ENCODE results near the gene ARID1B. TPM values are rescaled to one million over a fixed set of nuclear protein-coding genes. Genes with fewer than 3 reads are reported as not detected.

Gene ARID1B
- total RNA-seq, 1 donor from 2014 or later, result 75.4 TPM

GRCh38 chr6:157226026-157226625, 448.9 kb downstream of the ARID1B start:
- FAIRE-seq (peak; percentile 54), DNase-seq (ENCODE audit: low read depth) (peak; percentile 85)
- Histone ChIP-seq H3K9ac (ENCODE audit: low read length) (no peak overlapping the region), H3K4me2 (ENCODE audit: low read length) (no peak overlapping the region), H3K4me3 (ENCODE audit: insufficient read depth, low read depth, low read length) (no peak overlapping the region), H3K27ac (ENCODE audit: low read depth, low read length) (peak overlapping the region; percentile 21), H4K20me1 (ENCODE audit: insufficient read depth, low read length) (no peaks in the 10 kb centered on the region), H3K27me3 (ENCODE audit: insufficient read depth, low read length) (no peaks in the 10 kb centered on the region), H3K79me2 (ENCODE audit: insufficient read depth, low read length) (no peaks in the 10 kb centered on the region), H3K36me3 (ENCODE audit: insufficient read depth, low read length) (no peaks in the 10 kb centered on the region), H3K9me3 (ENCODE audit: insufficient read depth, low read depth, low read length) (no peaks in the 10 kb centered on the region), H3K4me1 (ENCODE audit: insufficient read depth, low read length) (peaks cover 4% of the 10 kb centered on the region), H2AFZ (ENCODE audit: low read depth, low read length) (no peak overlapping the region)
- Mint-ChIP-seq H3K9me3 (ENCODE audit: unreplicated experiment) (peaks cover 3% of the 10 kb centered on the region), H3K27me3 (ENCODE audit: low read depth, unreplicated experiment) (peaks cover 4% of the 10 kb centered on the region), H3K27ac (ENCODE audit: unreplicated experiment) (no peak overlapping the region), H3K36me3 (ENCODE audit: low read depth, unreplicated experiment) (peaks cover 15% of the 10 kb centered on the region), H3K4me1 (ENCODE audit: low read depth, unreplicated experiment) (peaks cover 12% of the 10 kb centered on the region), H3K4me3 (ENCODE audit: unreplicated experiment) (no peak overlapping the region)
- no peak for TF ChIP-seq EZH2 (IDR thresholded peaks at IDR 0.05; ENCODE audit: insufficient read depth, low read length)
- TF ChIP-seq CTCF (IDR thresholded peaks at IDR 0.05; ENCODE audit: insufficient read depth, low read depth, low read length), result no peak

GRCh38 chr6:157226761-157227160, 449.6 kb downstream of the ARID1B start:
- DNase-seq (ENCODE audit: low read depth) (peak; percentile 18), FAIRE-seq (no peak)
- no peak overlapping the region for H3K4me2 ChIP-seq (ENCODE audit: low read length)
- no peaks in the 10 kb centered on the region for H3K36me3 ChIP-seq (ENCODE audit: insufficient read depth, low read length)
- H2AFZ ChIP-seq (ENCODE audit: low read depth, low read length), result no peak overlapping the region
- no peaks in the 10 kb centered on the region for H4K20me1 ChIP-seq (ENCODE audit: insufficient read depth, low read length)
- Mint-ChIP-seq H3K9me3 (ENCODE audit: unreplicated experiment) (peaks cover 3% of the 10 kb centered on the region), H3K4me3 (ENCODE audit: unreplicated experiment) (no peak overlapping the region), H3K27me3 (ENCODE audit: low read depth, unreplicated experiment) (peaks cover 10% of the 10 kb centered on the region), H3K4me1 (ENCODE audit: low read depth, unreplicated experiment) (peaks cover 10% of the 10 kb centered on the region), H3K36me3 (ENCODE audit: low read depth, unreplicated experiment) (peaks cover 15% of the 10 kb centered on the region), H3K27ac (ENCODE audit: unreplicated experiment) (no peak overlapping the region)
- H3K79me2 ChIP-seq (ENCODE audit: insufficient read depth, low read length), result no peaks in the 10 kb centered on the region
- H3K9ac ChIP-seq (ENCODE audit: low read length), result no peak overlapping the region
- no peak overlapping the region for H3K27ac ChIP-seq (ENCODE audit: low read depth, low read length)
- TF ChIP-seq EZH2 (IDR thresholded peaks at IDR 0.05; ENCODE audit: insufficient read depth, low read length) (no peak), CTCF (IDR thresholded peaks at IDR 0.05; ENCODE audit: insufficient read depth, low read depth, low read length) (no peak)
- H3K4me3 ChIP-seq (ENCODE audit: insufficient read depth, low read depth, low read length), result no peak overlapping the region
- no peaks in the 10 kb centered on the region for H3K27me3 ChIP-seq (ENCODE audit: insufficient read depth, low read length)
- H3K9me3 ChIP-seq (ENCODE audit: insufficient read depth, low read depth, low read length), result no peaks in the 10 kb centered on the region
- peaks cover 4% of the 10 kb centered on the region for H3K4me1 ChIP-seq (ENCODE audit: insufficient read depth, low read length)

Data from astrocyte (in vitro differentiated cells and primary cell).